ENCODE data around the gene LMNB1. TPM values are rescaled to one million over a fixed set of nuclear protein-coding genes. Genes with fewer than 3 reads are reported as not detected.

The LMNB1 gene
- total RNA-seq, 1 experiment from 2014 or later: 119 TPM

GRCh38 chr5:126868338-126869004, 91.5 kb downstream of the LMNB1 start:
- CTCF ChIA-PET: no interaction called here
- no TSS peak for BruUV-seq (replicated peaks)
- POLR2A ChIA-PET (ENCODE audit: unreplicated experiment): no interaction called here
- intact Hi-C loops (cut with micrococcal nuclease): loop anchor here (5.0 kb wide), 1 partner anchor 159 kb away; no protein-coding TSS in a partner anchor
- H3K4me3 ChIP-seq (ENCODE audit: low read length): no peak overlapping the region
- no peaks in the 10 kb centered on the region for H3K36me3 ChIP-seq (ENCODE audit: low read depth, low read length)
- TF ChIP-seq EZH2phosphoT487 (IDR thresholded peaks at IDR 0.05; ENCODE audit: borderline replicate concordance, low read length) (no peak), EZH2 (IDR thresholded peaks at IDR 0.05; ENCODE audit: low read length, unreplicated experiment) (no peak), CTCF (conservative IDR thresholded peaks at IDR 0.05; ENCODE audit: low read depth, low read length) (no peak)
- no peaks in the 10 kb centered on the region for H3K9me3 ChIP-seq (ENCODE audit: low read length)
- no peak for ATAC-seq
- H3K4me1 ChIP-seq (ENCODE audit: insufficient read depth, low read length): no peaks in the 10 kb centered on the region
- no peak overlapping the region for H3K27ac ChIP-seq (ENCODE audit: low read length)
- DNase-seq: no peak
- H3K9me2 ChIP-seq (replicated peaks; ENCODE audit: low read length): no peaks in the 10 kb centered on the region
- H3F3A ChIP-seq (ENCODE audit: low read length, unreplicated experiment): no peaks in the 10 kb centered on the region
- H3K27me3 ChIP-seq (ENCODE audit: low read length): no peaks in the 10 kb centered on the region
- H4K20me1 ChIP-seq (ENCODE audit: low read length): no peaks in the 10 kb centered on the region
- no peak overlapping the region for H3K4me2 ChIP-seq (ENCODE audit: low read length)
- H3K79me2 ChIP-seq (ENCODE audit: low read length): no peaks in the 10 kb centered on the region
- no peak overlapping the region for H3K9ac ChIP-seq (ENCODE audit: low read length)
- H2AFZ ChIP-seq (ENCODE audit: low read length): no peak overlapping the region

DNA sequence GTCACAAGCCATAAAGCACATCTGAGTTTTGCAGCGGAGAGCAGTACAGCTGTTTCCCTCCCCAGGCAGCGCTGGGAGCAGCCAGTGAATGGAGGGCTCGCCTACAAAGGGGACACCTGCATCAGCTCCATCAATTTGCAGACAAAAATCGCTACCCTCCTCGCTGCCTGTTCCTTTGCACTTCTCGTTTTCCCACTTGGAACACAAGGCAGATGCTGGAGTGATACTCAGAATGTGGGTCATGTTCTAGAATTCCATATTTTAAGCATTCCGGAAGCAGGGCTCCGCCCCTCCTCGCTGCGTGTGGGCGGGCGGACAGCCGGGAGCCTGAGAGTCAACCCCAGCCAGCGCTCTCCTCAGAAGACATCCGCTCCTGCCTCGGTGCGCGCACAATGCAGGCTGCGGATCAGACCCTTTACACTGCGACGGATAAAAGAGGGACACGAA, 92.1 kb downstream of the LMNB1 start:
- Histone ChIP-seq H3K9me3 (ENCODE audit: low read length) (no peaks in the 10 kb centered on the region), H2AFZ (ENCODE audit: low read length) (no peak overlapping the region), H3K9me2 (replicated peaks; ENCODE audit: low read length) (no peaks in the 10 kb centered on the region), H3F3A (ENCODE audit: low read length, unreplicated experiment) (no peaks in the 10 kb centered on the region), H3K27me3 (ENCODE audit: low read length) (no peaks in the 10 kb centered on the region), H3K4me1 (ENCODE audit: insufficient read depth, low read length) (no peaks in the 10 kb centered on the region), H3K9ac (ENCODE audit: low read length) (no peak overlapping the region), H3K79me2 (ENCODE audit: low read length) (no peaks in the 10 kb centered on the region), H3K36me3 (ENCODE audit: low read depth, low read length) (no peaks in the 10 kb centered on the region), H4K20me1 (ENCODE audit: low read length) (no peaks in the 10 kb centered on the region), H3K27ac (ENCODE audit: low read length) (no peak overlapping the region), H3K4me2 (ENCODE audit: low read length) (no peak overlapping the region), H3K4me3 (ENCODE audit: low read length) (no peak overlapping the region)
- POLR2A ChIA-PET (ENCODE audit: unreplicated experiment): interaction anchor here (0.6 kb wide), 1 partner anchor 172 kb away, joined by 3 read pairs; no protein-coding TSS in a partner anchor
- intact Hi-C loops (cut with micrococcal nuclease): loop anchor here (5.0 kb wide), 1 partner anchor 158 kb away; no protein-coding TSS in a partner anchor
- BruUV-seq (replicated peaks): no TSS peak
- CTCF ChIA-PET: no interaction called here
- no peak for ATAC-seq
- no peak for TF ChIP-seq EZH2phosphoT487 (IDR thresholded peaks at IDR 0.05; ENCODE audit: borderline replicate concordance, low read length)
- no peak for TF ChIP-seq CTCF (conservative IDR thresholded peaks at IDR 0.05; ENCODE audit: low read depth, low read length)
- TF ChIP-seq EZH2 (IDR thresholded peaks at IDR 0.05; ENCODE audit: low read length, unreplicated experiment): no peak
- no peak for DNase-seq

DNA sequence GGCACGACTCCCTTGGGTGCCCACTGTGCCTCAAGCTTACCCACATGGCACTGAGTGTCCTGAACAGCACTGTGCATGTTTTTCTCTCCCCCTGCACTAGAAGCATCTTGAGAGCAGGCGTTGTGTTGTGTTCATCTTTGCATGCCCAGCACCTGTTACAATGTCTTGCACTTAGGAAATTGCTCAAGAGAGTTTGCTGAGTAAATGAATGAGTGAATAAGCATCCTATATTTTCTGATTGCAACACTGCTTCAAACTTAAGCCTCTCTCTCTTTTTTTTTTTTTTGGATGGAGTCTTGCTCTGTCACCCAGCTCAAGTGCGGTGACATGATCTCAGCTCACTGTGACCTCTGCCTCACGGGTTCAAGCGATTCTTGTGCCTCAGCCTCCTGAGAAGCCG, 94.5 kb downstream of the LMNB1 start:
- DNase-seq (no peak), ATAC-seq (no peak)
- CTCF ChIA-PET: no interaction called here
- H3K9ac ChIP-seq (ENCODE audit: low read length): no peak overlapping the region
- H2AFZ ChIP-seq (ENCODE audit: low read length): no peak overlapping the region
- H3K4me2 ChIP-seq (ENCODE audit: low read length): no peak overlapping the region
- H3K27me3 ChIP-seq (ENCODE audit: low read length): no peaks in the 10 kb centered on the region
- H3K9me2 ChIP-seq (replicated peaks; ENCODE audit: low read length): no peaks in the 10 kb centered on the region
- H3K4me3 ChIP-seq (ENCODE audit: low read length): no peak overlapping the region
- H3K9me3 ChIP-seq (ENCODE audit: low read length): no peaks in the 10 kb centered on the region
- H3K36me3 ChIP-seq (ENCODE audit: low read depth, low read length): no peaks in the 10 kb centered on the region
- H3K79me2 ChIP-seq (ENCODE audit: low read length): no peaks in the 10 kb centered on the region
- no peaks in the 10 kb centered on the region for H4K20me1 ChIP-seq (ENCODE audit: low read length)
- intact Hi-C loops (cut with micrococcal nuclease): no loop called here
- H3K27ac ChIP-seq (ENCODE audit: low read length): no peak overlapping the region
- BruUV-seq (replicated peaks): no TSS peak
- TF ChIP-seq CTCF (conservative IDR thresholded peaks at IDR 0.05; ENCODE audit: low read depth, low read length): no peak
- POLR2A ChIA-PET (ENCODE audit: unreplicated experiment): no interaction called here
- no peaks in the 10 kb centered on the region for H3K4me1 ChIP-seq (ENCODE audit: insufficient read depth, low read length)
- H3F3A ChIP-seq (ENCODE audit: low read length, unreplicated experiment): no peaks in the 10 kb centered on the region
